ENCODE measurements around the gene SCD5.

DNA sequence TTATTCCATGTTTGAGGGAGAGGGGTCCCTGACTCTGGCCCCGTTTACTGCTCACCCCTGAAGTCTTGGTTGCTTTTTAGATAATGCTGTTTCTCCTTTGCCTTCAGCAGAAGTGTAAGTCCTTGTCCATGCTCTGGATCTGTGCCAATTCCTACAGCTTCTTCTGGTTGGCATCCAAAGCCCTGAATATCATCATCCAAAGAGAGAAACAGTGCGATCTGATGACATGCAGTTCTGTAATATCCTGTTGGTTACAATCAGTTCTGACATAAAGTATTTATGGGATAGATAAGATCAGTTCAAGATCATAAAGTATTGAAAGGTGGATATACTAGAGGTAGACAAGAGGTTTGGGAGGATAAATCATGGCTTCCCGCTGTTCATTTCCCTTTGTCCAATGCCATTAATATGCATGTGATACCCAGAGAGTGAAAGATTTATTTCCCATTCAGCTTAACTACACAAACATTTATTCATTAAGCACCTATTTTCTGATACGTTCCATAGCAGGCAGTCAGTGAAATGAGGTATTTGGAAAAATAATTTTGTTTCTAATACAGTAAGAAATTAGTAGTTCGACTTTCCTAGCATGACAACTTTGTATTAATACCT, 183.7 kb downstream of the SCD5 start:
- no peak for TF ChIP-seq EZH2 (IDR thresholded peaks at IDR 0.05)
- TF ChIP-seq, protein P1, sequence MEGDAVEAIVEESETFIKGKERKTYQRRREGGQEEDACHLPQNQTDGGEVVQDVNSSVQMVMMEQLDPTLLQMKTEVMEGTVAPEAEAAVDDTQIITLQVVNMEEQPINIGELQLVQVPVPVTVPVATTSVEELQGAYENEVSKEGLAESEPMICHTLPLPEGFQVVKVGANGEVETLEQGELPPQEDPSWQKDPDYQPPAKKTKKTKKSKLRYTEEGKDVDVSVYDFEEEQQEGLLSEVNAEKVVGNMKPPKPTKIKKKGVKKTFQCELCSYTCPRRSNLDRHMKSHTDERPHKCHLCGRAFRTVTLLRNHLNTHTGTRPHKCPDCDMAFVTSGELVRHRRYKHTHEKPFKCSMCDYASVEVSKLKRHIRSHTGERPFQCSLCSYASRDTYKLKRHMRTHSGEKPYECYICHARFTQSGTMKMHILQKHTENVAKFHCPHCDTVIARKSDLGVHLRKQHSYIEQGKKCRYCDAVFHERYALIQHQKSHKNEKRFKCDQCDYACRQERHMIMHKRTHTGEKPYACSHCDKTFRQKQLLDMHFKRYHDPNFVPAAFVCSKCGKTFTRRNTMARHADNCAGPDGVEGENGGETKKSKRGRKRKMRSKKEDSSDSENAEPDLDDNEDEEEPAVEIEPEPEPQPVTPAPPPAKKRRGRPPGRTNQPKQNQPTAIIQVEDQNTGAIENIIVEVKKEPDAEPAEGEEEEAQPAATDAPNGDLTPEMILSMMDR (IDR thresholded peaks at IDR 0.05): no peak
